Tibial nerve (tissue), 3 donors: ENCODE results near the gene SLC5A10.

Experiments used
- EP300 ChIP-seq, 2 donors: sonication (generic); formaldehyde crosslinking; IDR thresholded peaks; one replicate each; pipeline ENCODE4 v1.6.1; 2017; ENCODE audit warnings: antibody characterized with exemption in 2 of 2, mild to moderate bottlenecking in 1 of 2
- POLR2A ChIP-seq, 2 donors: fragments of 450-650 bp; IDR thresholded peaks; one replicate each; pipeline ENCODE4 v1.6.1; 2017; ENCODE audit warnings: antibody characterized with exemption in 2 of 2, mild to moderate bottlenecking in 2 of 2, moderate library complexity in 2 of 2

DNA sequence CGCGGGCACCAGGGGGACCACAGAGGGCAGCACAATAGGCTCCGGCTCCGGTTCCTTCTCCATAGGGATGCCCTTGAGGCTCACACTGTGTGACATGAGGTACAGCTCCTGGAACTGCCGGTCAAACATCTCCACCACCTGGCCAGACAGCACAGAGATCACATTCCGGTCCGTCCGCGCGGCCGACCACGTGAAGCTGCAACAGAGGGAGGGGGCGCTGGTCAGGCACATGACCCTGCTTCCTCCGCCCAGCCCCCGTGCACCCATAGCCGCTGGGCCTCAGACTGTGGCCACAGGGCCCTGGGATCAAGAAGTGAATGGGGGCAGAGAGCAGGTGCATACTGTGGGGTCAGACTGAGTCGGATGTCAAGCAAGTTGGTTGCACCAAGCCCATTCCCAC is 26.7 kb downstream of the SLC5A10 start:
- TF ChIP-seq POLR2A (IDR thresholded peaks at IDR 0.05) (no peak), EP300 (IDR thresholded peaks at IDR 0.05) (no peak)
